SU-DHL-6 (cell line): ENCODE data around the gene COL7A1.

Experiments
- EZH2phosphoT487 ChIP-seq: fragments of 200-600 bp; sonication (generic), shearing (Covaris generic); conservative IDR thresholded peaks from 2 replicates; pipeline ENCODE4 v1.6.1; 2018; ENCODE audit warnings: mild to moderate bottlenecking, antibody characterized with exemption, low read length, moderate library complexity, mixed read lengths
- TF ChIP-seq, protein P1 (sequence below): fragments of 200-600 bp; sonication (generic); IDR thresholded peaks from one replicate; pipeline ENCODE4 v1.5.1; 2017; ENCODE audit warnings: antibody characterized with exemption, mild to moderate bottlenecking, low read length, moderate library complexity; ENCODE audit not compliant: insufficient read depth, poor library complexity, severe bottlenecking

GRCh38 chr3:48566401-48566760 is 28.7 kb downstream of the COL7A1 start:
- TF ChIP-seq, protein P1, sequence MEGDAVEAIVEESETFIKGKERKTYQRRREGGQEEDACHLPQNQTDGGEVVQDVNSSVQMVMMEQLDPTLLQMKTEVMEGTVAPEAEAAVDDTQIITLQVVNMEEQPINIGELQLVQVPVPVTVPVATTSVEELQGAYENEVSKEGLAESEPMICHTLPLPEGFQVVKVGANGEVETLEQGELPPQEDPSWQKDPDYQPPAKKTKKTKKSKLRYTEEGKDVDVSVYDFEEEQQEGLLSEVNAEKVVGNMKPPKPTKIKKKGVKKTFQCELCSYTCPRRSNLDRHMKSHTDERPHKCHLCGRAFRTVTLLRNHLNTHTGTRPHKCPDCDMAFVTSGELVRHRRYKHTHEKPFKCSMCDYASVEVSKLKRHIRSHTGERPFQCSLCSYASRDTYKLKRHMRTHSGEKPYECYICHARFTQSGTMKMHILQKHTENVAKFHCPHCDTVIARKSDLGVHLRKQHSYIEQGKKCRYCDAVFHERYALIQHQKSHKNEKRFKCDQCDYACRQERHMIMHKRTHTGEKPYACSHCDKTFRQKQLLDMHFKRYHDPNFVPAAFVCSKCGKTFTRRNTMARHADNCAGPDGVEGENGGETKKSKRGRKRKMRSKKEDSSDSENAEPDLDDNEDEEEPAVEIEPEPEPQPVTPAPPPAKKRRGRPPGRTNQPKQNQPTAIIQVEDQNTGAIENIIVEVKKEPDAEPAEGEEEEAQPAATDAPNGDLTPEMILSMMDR = no peak
- TF ChIP-seq EZH2phosphoT487 = no peak
